CD1c-positive myeloid dendritic cell (primary cell): ENCODE data around the gene EIF3A.

Experiments used
- DNase-seq: peaks from one replicate; pipeline ENCODE4 v3.0.0-alpha.2; 2016; ENCODE audit errors: extremely low spot score

EIF3A gene

DNA sequence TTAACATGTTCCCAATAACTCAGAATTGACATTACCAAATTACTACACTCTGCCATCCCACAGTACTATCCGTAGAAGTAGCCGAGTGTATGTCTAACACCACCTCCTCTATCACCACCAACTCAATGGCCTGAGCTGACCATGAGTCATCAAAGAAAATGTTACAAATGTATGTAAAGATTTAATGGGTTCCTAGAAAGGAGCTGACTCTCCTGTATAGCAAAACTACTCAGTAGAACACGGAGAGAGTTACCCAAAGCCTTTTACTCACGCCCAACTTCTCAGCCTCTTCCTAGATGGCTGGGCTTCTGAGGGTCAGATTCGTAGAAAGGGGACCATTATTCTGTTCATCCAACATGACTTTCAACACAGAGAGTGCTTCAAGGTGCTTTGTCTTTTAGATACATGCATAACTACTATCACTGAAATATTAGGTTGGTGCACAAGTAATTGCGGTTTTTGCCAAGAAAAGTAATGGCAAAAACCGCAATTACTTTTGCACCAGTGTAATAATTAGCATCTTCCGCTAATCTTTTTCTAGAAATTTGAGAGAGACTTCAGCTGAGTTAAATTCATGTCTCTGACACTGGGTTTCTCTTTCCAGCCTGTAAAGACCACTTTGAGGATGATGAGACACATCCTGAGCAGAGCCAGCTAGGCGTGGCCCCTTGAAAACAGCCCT is 75.1 kb downstream of the EIF3A start:
- DNase-seq = no peak

- DNase-seq = no peak
Observed at GRCh38 chr10:119003572-119004289, 76.9 kb downstream of the EIF3A start.

DNA sequence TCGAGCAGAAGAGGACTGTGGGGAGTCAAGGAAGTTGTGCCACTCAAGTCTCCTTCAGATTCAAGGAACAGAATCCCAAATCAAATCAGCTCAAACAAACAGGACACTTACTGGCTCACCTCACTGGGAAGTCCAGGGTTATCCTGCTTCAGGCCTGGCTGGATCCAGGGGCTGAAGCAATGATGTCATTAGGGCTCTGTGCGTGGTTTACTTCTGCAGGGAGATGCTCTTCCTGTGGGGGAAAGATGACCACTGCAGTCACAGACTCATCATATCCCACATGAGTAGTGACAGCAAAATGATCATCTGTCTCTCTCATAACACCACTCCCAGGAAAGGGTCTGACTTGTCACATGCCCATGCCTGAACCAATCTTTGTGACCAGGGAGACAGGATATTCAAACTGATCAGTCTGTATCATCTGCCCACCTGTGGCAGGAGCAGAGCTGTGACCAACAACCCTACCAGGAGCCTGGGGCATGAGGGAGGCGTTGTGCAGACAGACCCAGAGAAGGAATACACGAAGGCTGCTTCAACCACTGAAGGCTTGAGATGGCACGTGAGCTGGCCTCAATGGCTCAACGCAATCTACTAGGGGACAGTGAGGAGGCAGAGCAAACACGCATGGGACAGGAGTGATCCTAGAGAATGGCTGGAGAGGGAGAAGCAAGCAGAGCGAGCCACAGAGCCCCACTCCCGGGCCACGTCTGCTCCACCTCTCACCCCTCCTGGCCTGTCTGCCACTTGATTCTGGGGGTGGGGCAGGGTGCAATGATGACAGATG is 78.7 kb downstream of the EIF3A start:
- no peak for DNase-seq

DNA sequence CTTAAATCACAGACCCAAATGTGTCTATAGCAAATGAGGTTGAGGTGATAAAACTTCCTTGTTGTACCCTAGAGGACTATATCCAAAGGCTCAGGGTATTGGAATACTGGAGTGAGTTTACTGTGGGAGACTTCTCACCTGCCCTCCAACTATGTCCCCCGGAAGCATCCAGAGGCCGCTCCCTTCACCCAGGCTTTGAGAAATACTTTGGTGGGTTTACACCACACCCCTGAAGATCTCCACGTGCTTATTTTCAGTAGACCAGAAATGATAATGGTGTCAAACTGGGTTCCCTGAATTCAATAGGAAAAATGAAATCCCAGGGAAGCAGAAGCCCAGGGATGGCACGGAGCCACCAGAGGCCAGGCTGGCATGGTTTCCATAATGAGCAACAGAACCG is 82.4 kb downstream of the EIF3A start:
- DNase-seq = no peak

DNA sequence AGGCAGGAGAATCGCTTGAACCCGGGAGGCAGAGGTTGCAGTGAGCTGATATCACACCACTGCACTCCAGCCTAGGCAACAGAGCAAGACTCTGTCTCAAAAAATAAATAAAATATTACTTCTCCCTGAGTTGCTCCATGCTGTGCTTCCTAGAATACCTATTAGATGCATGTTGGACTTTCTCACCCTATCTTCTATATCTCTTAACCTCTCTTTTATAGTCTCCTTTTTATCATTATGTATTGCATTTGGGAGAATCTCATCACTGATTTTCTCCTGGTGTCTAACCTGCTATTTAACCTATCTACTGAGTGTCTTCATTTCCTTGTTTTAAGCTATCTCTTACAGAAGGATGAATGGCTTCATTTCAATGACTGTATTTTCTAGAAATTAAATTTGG is 83.2 kb downstream of the EIF3A start:
- no peak for DNase-seq

- no peak for DNase-seq
Observed at GRCh38 chr10:118995739-118996138, 84.9 kb downstream of the EIF3A start.

DNA sequence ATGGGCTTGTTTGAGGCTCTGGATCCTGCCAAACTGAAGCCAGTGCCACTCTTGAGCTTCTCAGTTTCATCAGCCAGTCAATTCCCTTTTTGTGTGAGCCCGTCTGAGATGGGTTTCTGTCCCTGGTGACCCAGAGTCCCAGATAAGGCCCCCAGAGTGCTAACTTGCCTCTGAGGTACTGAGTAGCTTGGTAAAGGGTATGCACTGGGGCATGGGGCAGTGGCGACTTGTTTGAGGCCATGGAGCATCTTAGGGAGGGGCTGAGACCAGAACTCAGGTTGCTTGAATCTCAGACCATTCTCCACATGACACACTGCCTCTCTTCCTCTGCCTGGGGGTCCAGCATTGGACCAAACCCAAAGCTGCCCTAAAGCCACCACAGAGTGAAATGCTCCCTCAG is 86.3 kb downstream of the EIF3A start:
- no peak for DNase-seq

- DNase-seq = no peak
Observed at GRCh38 chr10:118993214-118993613, 87.4 kb downstream of the EIF3A start.

GRCh38 chr10:118992496-118992895 is 88.1 kb downstream of the EIF3A start:
- no peak for DNase-seq

DNA sequence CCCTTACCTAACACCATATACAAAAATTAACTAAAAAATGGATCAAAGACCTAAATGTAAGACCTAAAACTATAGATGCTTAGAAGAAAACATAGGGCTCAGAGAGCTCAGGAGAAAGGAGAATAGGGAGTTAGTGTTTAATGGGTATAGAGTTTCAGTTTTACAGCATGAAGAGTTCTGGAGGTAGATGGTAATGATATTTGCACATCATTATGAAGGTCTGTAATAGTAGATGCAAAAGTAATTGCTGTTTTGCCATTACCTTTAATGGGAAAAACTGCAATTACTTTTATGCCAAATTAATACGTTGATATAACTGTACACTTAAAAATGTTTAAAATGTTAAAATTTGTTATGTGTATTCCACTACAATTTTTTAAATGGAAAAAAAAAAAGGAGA is 90.3 kb downstream of the EIF3A start:
- DNase-seq = no peak

- no peak for DNase-seq
Observed at GRCh38 chr10:118986815-118987790, 93.5 kb downstream of the EIF3A start.

- no peak for DNase-seq
Observed at GRCh38 chr10:118985576-118985975, 95.0 kb downstream of the EIF3A start.
